Sigmoid colon (tissue), 7 donors: ENCODE measurements around the gene CBFA2T3. TPM values are rescaled to one million over a fixed set of nuclear protein-coding genes. Genes with fewer than 3 reads are reported as not detected.

Experiments
- DNase-seq: peaks from one replicate; pipeline ENCODE4 v3.0.0-alpha.2; 2019
- H3K27ac ChIP-seq, 4 donors: fragments of 200-600 bp; sonication (generic); one replicate each; pipeline ENCODE4 v1.5.1; 2016 to 2019; ENCODE audit warnings: mild to moderate bottlenecking in 1 of 4
- H3K27me3 ChIP-seq, 3 donors: fragments of 200-600 bp; sonication (generic); one replicate each; pipeline ENCODE4 v1.5.1; 2019; ENCODE audit warnings: mild to moderate bottlenecking in 1 of 3
- H3K36me3 ChIP-seq, 4 donors: fragments of 200-600 bp; sonication (generic); one replicate each; pipeline ENCODE4 v1.5.1; 2016 to 2019
- H3K4me1 ChIP-seq, 4 donors: fragments of 200-600 bp; sonication (generic); one replicate each; pipeline ENCODE4 v1.5.1; 2017 to 2019
- H3K4me3 ChIP-seq, 4 donors: fragments of 200-600 bp; sonication (generic); one replicate each; pipeline ENCODE4 v1.5.1; 2017 to 2019; ENCODE audit warnings: mild to moderate bottlenecking in 2 of 4, moderate library complexity in 1 of 4
- H3K9me3 ChIP-seq, 4 donors: fragments of 200-600 bp in 3 of 4; sonication (generic) in 3 of 4; one replicate each; pipeline versions ENCODE4 v1.5.1 to v1.6.1; 2013 to 2019
- EP300 ChIP-seq, 4 donors: sonication (generic); formaldehyde crosslinking; IDR thresholded peaks; one replicate each; pipeline ENCODE4 v1.6.1; 2017; ENCODE audit warnings: antibody characterized with exemption in 4 of 4
- POLR2A ChIP-seq, 2 donors: fragments of 450-650 bp; IDR thresholded peaks; one replicate each; pipeline ENCODE4 v1.6.1; 2016; ENCODE audit warnings: antibody characterized with exemption in 2 of 2, mild to moderate bottlenecking in 2 of 2, moderate library complexity in 2 of 2
- POLR2AphosphoS5 ChIP-seq, 4 donors: sonication (generic); formaldehyde crosslinking; IDR thresholded peaks; one replicate each; pipeline ENCODE4 v1.6.1; 2017; ENCODE audit warnings: antibody characterized with exemption in 4 of 4
- WGBS, 2 donors: extraction: QIAGEN DNeasy Blood & Tissue Kit; methylation state at CpG; one replicate each; pipeline ENCODE4 v1.1.7; 2013; 5-methylcytosine and 5-hydroxymethylcytosine counted together
- intact Hi-C: fragments of 100-400 bp; cut with DNase I; formaldehyde crosslinking; loops from one replicate; pipeline ENCODE4 v1.15.1; 2023
- polyA plus RNA-seq, 3 donors: library from polyadenylated mRNA; stranded (reverse); fragments of 200-250 nt; gene quantifications; one replicate each; pipeline ENCODE4 v1.2.3, GENCODE V29; 2013
- total RNA-seq, 4 donors: library from RNA; depleted of rRNA; stranded (reverse); fragments of >200 nt; gene quantifications; one replicate each; pipeline ENCODE4 v1.1.0, GENCODE V29; 2016
- TF ChIP-seq, protein P1 (sequence below), 4 experiments: fragments of 450-650 bp in 3 of 4; fragments of 200-600 bp in 1 of 4; IDR thresholded peaks; one replicate each; pipeline ENCODE4 v1.5.1; 2016 to 2019; ENCODE audit warnings: antibody characterized with exemption in 4 of 4, mild to moderate bottlenecking in 3 of 4, moderate library complexity in 2 of 4
- donor health status: healthy with polysubstance abuse.
- donor health status: Bipolar disorder and iron deficiency.
- donor health status: healthy.

The CBFA2T3 gene
- total and polyA plus RNA-seq, 7 donors, result 0.95 to 26.8 (median 4.3) TPM

- no peak for DNase-seq
- no peak overlapping the region for H3K4me3 ChIP-seq
- H3K27me3 ChIP-seq, result peaks cover 7 to 74% (median 60%) of the 10 kb centered on the region in 3 donors
- no peak overlapping the region for H3K27ac ChIP-seq
- peaks cover 6 to 27% (median 13%) of the 10 kb centered on the region in 4 donors for H3K9me3 ChIP-seq
- intact Hi-C loops, result no loop called here
- no peaks in the 10 kb centered on the region for H3K36me3 ChIP-seq
- 77 to 87% methylated on average over 36 of the region's 36 CpGs for WGBS, 2 donors
- TF ChIP-seq EP300 (IDR thresholded peaks at IDR 0.05), result no peak
- no peak for TF ChIP-seq POLR2A (IDR thresholded peaks at IDR 0.05)
- TF ChIP-seq, protein P1, sequence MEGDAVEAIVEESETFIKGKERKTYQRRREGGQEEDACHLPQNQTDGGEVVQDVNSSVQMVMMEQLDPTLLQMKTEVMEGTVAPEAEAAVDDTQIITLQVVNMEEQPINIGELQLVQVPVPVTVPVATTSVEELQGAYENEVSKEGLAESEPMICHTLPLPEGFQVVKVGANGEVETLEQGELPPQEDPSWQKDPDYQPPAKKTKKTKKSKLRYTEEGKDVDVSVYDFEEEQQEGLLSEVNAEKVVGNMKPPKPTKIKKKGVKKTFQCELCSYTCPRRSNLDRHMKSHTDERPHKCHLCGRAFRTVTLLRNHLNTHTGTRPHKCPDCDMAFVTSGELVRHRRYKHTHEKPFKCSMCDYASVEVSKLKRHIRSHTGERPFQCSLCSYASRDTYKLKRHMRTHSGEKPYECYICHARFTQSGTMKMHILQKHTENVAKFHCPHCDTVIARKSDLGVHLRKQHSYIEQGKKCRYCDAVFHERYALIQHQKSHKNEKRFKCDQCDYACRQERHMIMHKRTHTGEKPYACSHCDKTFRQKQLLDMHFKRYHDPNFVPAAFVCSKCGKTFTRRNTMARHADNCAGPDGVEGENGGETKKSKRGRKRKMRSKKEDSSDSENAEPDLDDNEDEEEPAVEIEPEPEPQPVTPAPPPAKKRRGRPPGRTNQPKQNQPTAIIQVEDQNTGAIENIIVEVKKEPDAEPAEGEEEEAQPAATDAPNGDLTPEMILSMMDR (IDR thresholded peaks at IDR 0.05), result no peak
- no peak for TF ChIP-seq POLR2AphosphoS5 (IDR thresholded peaks at IDR 0.05)
- H3K4me1 ChIP-seq, result no peaks in the 10 kb centered on the region
Observed at GRCh38 chr16:89000207-89000959, 23.4 kb upstream of the CBFA2T3 start.

DNA sequence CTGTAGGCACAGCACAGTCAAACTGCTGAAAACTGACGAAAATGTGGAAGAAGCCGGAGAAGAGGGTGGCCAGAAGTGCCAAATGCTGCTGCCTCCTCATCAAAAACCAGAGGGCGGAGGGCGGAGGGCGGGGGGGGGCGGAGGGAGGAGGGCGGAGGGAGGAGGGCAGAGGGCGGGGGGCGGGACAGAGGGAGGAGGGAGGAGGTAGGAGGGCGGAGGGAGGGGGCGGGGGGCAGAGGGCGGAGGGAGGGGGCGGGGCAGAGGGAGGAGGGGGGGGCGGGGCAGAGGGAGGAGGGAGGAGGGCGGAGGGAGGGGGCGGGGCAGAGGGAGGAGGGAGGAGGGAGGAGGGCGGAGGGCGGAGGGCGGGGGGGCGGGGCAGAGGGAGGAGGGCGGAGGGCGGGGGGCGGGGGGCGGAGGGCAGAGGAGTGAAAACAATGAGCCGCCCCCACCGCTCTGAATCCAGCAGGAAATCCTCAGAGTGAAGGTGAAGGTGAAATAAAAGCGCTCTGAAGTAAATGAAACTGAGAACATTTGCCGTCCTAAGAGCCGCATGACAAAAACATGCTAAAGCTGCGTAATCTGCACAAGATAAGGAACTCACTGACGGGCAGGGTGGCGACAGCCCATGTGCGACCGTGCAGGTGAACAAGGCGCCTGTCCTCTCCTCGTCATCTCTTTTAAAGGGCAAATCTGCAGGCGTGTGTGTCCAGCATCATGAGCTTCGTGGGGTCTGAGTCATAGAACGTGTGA, 22.6 kb upstream of the CBFA2T3 start:
- peaks cover 7 to 76% (median 61%) of the 10 kb centered on the region in 3 donors for H3K27me3 ChIP-seq
- TF ChIP-seq, protein P1 (IDR thresholded peaks at IDR 0.05), result no peak
- TF ChIP-seq EP300 (IDR thresholded peaks at IDR 0.05), result no peak
- no peak for TF ChIP-seq POLR2AphosphoS5 (IDR thresholded peaks at IDR 0.05)
- TF ChIP-seq POLR2A (IDR thresholded peaks at IDR 0.05), result no peak
- WGBS, 2 donors, result 24 to 44% methylated on average over 22 to 23 of the region's 39 CpGs

DNA sequence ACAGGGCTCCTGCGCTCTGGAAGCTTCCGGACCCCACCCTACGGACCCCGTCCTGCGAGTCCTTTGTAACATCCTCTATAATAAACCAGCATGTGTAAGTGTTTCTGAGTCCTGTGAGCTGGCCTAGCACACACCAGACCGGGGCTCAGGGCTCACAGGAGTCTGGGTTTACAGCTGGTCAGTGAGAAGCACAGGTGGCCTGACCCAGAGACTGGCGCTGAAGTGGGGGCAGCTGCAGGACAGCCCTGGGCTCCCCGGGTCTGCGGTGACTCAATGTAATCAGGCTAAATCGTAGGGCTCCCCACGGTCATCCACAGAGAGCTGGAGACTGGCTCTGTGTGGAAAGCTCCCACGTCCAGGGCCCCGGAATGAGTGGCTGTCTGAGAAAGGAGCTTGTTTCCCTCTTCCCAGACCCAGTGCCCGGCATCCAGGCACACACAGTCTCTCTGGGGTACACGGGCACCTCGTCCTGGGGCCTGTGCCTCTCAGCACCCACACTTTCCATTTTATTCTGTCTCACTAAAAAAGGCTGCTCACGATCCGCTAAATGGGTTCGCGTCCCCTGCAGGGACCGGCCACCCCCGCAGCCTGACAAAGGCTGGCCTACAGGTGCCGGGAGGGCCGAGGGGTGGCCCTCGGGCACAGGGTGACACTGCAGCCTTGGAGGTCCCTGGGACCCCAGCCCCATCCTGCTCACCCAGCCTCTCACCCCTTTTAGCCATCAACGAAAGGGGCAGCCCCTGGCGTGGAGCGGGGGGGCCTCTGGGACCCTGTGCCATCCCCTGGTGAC, 18.9 kb upstream of the CBFA2T3 start:
- TF ChIP-seq POLR2A (IDR thresholded peaks at IDR 0.05) (no peak), POLR2AphosphoS5 (IDR thresholded peaks at IDR 0.05) (no peak), EP300 (IDR thresholded peaks at IDR 0.05) (no peak)
- TF ChIP-seq, protein P1 (IDR thresholded peaks at IDR 0.05), result no peak
- intact Hi-C loops, result no loop called here
- 85 to 89% methylated on average over 28 of the region's 28 CpGs for WGBS, 2 donors
- H3K4me3 ChIP-seq, result no peak overlapping the region
- H3K27ac ChIP-seq, result no peak overlapping the region
- H3K36me3 ChIP-seq, result no peaks in the 10 kb centered on the region
- DNase-seq, result no peak
- H3K27me3 ChIP-seq, result peaks cover 11 to 82% (median 60%) of the 10 kb centered on the region in 3 donors
- peaks cover 6 to 20% (median 10%) of the 10 kb centered on the region in 4 donors for H3K9me3 ChIP-seq
- H3K4me1 ChIP-seq, result no peaks in the 10 kb centered on the region

More for the DNA sequence above, 22.6 kb upstream of the CBFA2T3 start:
- H3K36me3 ChIP-seq, result no peaks in the 10 kb centered on the region
- peaks cover 6 to 27% (median 13%) of the 10 kb centered on the region in 4 donors for H3K9me3 ChIP-seq
- no peak overlapping the region for H3K27ac ChIP-seq
- DNase-seq, result no peak
- no peak overlapping the region for H3K4me3 ChIP-seq
- no peaks in the 10 kb centered on the region for H3K4me1 ChIP-seq
- intact Hi-C loops, result no loop called here

GRCh38 chr16:88995194-88995593, 18.2 kb upstream of the CBFA2T3 start:
- WGBS, 2 donors, result 55 to 80% methylated on average over 16 of the region's 16 CpGs
- Histone ChIP-seq H3K36me3 (no peaks in the 10 kb centered on the region), H3K4me3 (no peak overlapping the region), H3K27me3 (peaks cover 9 to 82% (median 60%) of the 10 kb centered on the region in 3 donors), H3K27ac (no peak overlapping the region), H3K9me3 (peaks cover 6 to 13% (median 10%) of the 10 kb centered on the region in 4 donors), H3K4me1 (no peaks in the 10 kb centered on the region)
- intact Hi-C loops, result no loop called here
- no peak for TF ChIP-seq POLR2A (IDR thresholded peaks at IDR 0.05)
- no peak for TF ChIP-seq POLR2AphosphoS5 (IDR thresholded peaks at IDR 0.05)
- TF ChIP-seq, protein P1 (IDR thresholded peaks at IDR 0.05), result no peak
- no peak for TF ChIP-seq EP300 (IDR thresholded peaks at IDR 0.05)
- DNase-seq, result no peak
